Fibroblast of mammary gland (primary cell): ENCODE data around the gene F2RL2.

Experiments
- DNase-seq: peaks from one replicate; pipeline ENCODE4 v3.0.0-alpha.2; 2010; ENCODE audit warnings: low read depth
- H3K4me3 ChIP-seq: 2 replicates; pipeline ENCODE4 v1.5.1; 2011; ENCODE audit warnings: low read depth, mild to moderate bottlenecking, low read length, moderate library complexity; ENCODE audit not compliant: control insufficient read depth
- CTCF ChIP-seq: conservative IDR thresholded peaks from 2 replicates; pipeline ENCODE4 v1.5.1; 2011; ENCODE audit warnings: low read depth, low read length, inconsistent platforms; ENCODE audit not compliant: control insufficient read depth, insufficient read depth

F2RL2 gene

GRCh38 chr5:76570153-76570552, 53.0 kb downstream of the F2RL2 start:
- no peak for DNase-seq
- H3K4me3 ChIP-seq: no peak overlapping the region
- no peak for TF ChIP-seq CTCF
